BE2C (cell line): ENCODE measurements around the gene ATP12A.

ENCODE experiments used
- DNase-seq: peaks from one replicate; pipeline ENCODE4 v3.0.0-alpha.2; 2020
- H3K27me3 ChIP-seq: fragments of 250-450 bp; sonication (Bioruptor Pico); 2 replicates; pipeline ENCODE4 v1.5.1; 2020; ENCODE audit warnings: mild to moderate bottlenecking
- H3K36me3 ChIP-seq: fragments of 250-450 bp; sonication (Bioruptor Pico); 2 replicates; pipeline ENCODE4 v1.5.1; 2020; ENCODE audit warnings: mild to moderate bottlenecking
- H3K4me1 ChIP-seq: fragments of 250-450 bp; sonication (Bioruptor Pico); 2 replicates; pipeline ENCODE4 v1.5.1; 2020
- H3K4me3 ChIP-seq: 2 replicates; pipeline ENCODE4 v1.5.1; 2011; ENCODE audit warnings: low read depth, low read length
- H3K9me3 ChIP-seq: fragments of 250-450 bp; sonication (Bioruptor Pico); 2 replicates; pipeline ENCODE4 v1.5.1; 2020
- CTCF ChIP-seq: IDR thresholded peaks from 2 replicates; pipeline ENCODE4 v1.5.1; 2012; ENCODE audit warnings: mild to moderate bottlenecking, low read depth, low read length

The ATP12A gene

GRCh38 chr13:24694907-24695306 lies 14.7 kb downstream of the ATP12A start:
- TF ChIP-seq CTCF: no peak

GRCh38 chr13:24698686-24699085 lies 18.5 kb downstream of the ATP12A start:
- peaks cover 4% of the 10 kb centered on the region; the same call in 1 of the 2 replicates for H3K27me3 ChIP-seq
- no peaks in the 10 kb centered on the region for H3K4me1 ChIP-seq
- no peaks in the 10 kb centered on the region for H3K36me3 ChIP-seq
- no peaks in the 10 kb centered on the region for H3K9me3 ChIP-seq
- DNase-seq: no peak
- no peak for TF ChIP-seq CTCF
- no peak overlapping the region for H3K4me3 ChIP-seq

More at GRCh38 chr13:24694907-24695306, 14.7 kb downstream of the ATP12A start:
- H3K36me3 ChIP-seq: no peaks in the 10 kb centered on the region
- peaks cover 22% of the 10 kb centered on the region for H3K27me3 ChIP-seq
- no peaks in the 10 kb centered on the region for H3K9me3 ChIP-seq
- no peak overlapping the region for H3K4me3 ChIP-seq
- no peaks in the 10 kb centered on the region for H3K4me1 ChIP-seq
- no peak for DNase-seq

GRCh38 chr13:24699541-24699940 lies 19.3 kb downstream of the ATP12A start:
- no peak for TF ChIP-seq CTCF
- no peak for DNase-seq
- Histone ChIP-seq H3K4me1 (no peaks in the 10 kb centered on the region), H3K36me3 (no peaks in the 10 kb centered on the region), H3K4me3 (no peak overlapping the region), H3K27me3 (no peaks in the 10 kb centered on the region), H3K9me3 (no peaks in the 10 kb centered on the region)

GRCh38 chr13:24700539-24700938 lies 20.3 kb downstream of the ATP12A start:
- H3K9me3 ChIP-seq: no peaks in the 10 kb centered on the region
- no peaks in the 10 kb centered on the region for H3K36me3 ChIP-seq
- H3K4me1 ChIP-seq: no peaks in the 10 kb centered on the region
- H3K27me3 ChIP-seq: no peaks in the 10 kb centered on the region
- DNase-seq: no peak
- TF ChIP-seq CTCF: no peak
- no peak overlapping the region for H3K4me3 ChIP-seq

GRCh38 chr13:24706886-24707585 lies 26.8 kb downstream of the ATP12A start:
- Histone ChIP-seq H3K4me3 (no peak overlapping the region), H3K27me3 (no peaks in the 10 kb centered on the region), H3K36me3 (no peaks in the 10 kb centered on the region), H3K9me3 (no peaks in the 10 kb centered on the region), H3K4me1 (no peaks in the 10 kb centered on the region)
- DNase-seq: no peak
- TF ChIP-seq CTCF: no peak

- no peaks in the 10 kb centered on the region for H3K27me3 ChIP-seq
- DNase-seq: no peak
- no peaks in the 10 kb centered on the region for H3K36me3 ChIP-seq
- no peak overlapping the region for H3K4me3 ChIP-seq
- no peaks in the 10 kb centered on the region for H3K4me1 ChIP-seq
- TF ChIP-seq CTCF: no peak
- no peaks in the 10 kb centered on the region for H3K9me3 ChIP-seq
Observed at GRCh38 chr13:24709186-24709913, 29.1 kb downstream of the ATP12A start.
